HG03103 (cell line): Measurements from ENCODE around the gene SRY.
"Not testable (repeated sequence)": the region's sequence is repeated elsewhere in the genome, so short reads cannot be mapped to it uniquely, and the experiment has no call there.

Source experiments
- ATAC-seq: cut with Tn5 transposase; IDR thresholded peaks from one replicate; pipeline ENCODE4 v1.9.1; 2021; ENCODE audit warnings: low read depth; ENCODE audit not compliant: unreplicated experiment

The SRY gene

DNA sequence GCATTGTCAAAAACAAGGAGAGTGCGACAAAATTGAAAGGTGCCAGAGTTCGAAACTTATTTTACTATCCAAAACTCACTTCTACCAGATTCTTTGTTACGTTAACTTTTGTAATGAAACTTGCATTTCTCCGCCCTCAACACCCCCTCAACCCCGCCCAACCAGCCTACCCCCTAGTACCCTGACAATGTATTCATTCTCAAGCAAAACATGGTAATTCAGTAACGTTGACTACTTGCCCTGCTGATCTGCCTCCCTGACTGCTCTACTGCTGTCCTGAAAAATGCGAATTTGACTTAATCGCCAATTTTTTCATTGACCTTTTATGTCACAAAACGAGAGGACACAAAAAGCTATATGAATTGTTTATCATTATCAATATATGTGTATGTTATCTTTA lies at the start of gene SRY:
Gene SRY (minus strand): TSS at position 83 of the 400 bp plus-strand sequence. CDS start 79 bp downstream, at position 4.
- ATAC-seq = no peak

DNA sequence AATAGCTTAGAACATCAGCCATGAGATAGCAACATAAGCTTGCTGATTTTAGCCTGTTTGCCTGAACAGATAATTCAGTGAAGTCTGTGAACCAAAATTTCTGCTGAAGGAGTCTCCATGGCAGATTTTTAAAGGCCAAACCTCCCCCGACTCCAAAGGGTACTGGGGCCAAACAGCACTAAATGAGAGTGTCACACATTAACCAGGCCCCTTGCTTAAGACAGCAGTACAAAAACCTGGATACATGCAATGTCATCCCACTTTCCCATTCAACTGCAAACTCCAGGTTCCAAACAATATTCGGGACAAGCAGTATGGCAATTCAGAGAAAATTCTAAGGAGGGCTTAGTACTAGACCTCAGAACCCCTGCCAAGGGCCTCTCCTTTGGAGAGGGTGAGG lies 49.6 kb upstream of the SRY start:
- no peak for ATAC-seq

DNA sequence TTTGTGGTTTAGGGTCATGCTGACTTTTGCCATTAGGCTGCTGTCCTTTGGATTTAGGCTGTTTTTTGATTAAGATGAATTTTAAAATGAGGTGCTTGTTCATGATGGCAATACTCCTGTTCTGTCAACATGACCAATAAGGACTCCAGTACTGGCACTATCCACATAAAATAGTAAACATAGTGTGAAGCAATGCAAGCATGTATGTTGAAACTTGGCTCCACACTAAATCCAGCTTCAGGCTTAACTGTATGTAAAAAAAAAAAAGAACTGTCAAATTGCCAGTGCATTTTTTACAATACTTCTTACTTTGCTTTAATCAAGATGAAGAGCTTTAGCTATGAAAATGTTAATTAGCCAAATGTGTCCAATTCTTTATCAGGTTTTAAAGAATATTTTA lies 47.7 kb upstream of the SRY start:
- no peak for ATAC-seq

DNA sequence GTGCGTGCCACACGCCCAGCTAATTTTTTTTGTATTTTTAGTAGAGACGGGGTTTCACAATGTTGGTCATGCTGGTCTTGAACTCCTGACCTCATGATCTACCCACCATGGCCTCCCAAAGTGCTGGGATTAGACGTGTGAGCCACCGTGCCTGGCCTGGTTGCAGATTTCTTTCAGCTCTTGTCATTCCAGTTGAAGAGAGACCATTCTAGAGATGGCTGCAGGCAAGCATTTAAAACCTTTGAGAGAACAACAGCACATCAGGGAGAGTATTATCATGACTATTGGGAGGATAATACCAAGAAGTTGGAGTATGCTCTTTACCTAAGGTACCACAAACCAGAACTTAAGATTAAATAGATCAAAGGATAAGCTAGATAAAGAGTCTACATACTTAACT lies 41.0 kb upstream of the SRY start:
- ATAC-seq = no peak

DNA sequence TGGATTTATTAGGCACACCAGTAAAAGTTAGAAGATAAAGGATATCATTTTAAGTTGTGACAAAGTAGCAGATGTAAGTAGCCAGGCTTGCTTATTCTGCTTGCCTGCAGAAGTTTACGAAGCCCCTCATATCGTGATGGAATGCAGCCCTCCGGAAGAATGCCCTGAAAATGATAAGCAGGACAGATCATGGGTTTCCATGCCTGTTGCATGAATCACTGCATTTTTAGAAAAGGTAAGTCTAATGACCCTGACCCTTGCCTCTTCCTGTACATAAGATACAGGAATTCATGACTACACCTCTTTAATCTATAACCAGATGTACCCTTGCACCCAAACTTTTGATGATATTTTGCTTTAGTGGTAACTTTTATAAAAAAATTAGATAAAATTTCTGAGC lies 37.0 kb upstream of the SRY start:
- ATAC-seq = no peak

DNA sequence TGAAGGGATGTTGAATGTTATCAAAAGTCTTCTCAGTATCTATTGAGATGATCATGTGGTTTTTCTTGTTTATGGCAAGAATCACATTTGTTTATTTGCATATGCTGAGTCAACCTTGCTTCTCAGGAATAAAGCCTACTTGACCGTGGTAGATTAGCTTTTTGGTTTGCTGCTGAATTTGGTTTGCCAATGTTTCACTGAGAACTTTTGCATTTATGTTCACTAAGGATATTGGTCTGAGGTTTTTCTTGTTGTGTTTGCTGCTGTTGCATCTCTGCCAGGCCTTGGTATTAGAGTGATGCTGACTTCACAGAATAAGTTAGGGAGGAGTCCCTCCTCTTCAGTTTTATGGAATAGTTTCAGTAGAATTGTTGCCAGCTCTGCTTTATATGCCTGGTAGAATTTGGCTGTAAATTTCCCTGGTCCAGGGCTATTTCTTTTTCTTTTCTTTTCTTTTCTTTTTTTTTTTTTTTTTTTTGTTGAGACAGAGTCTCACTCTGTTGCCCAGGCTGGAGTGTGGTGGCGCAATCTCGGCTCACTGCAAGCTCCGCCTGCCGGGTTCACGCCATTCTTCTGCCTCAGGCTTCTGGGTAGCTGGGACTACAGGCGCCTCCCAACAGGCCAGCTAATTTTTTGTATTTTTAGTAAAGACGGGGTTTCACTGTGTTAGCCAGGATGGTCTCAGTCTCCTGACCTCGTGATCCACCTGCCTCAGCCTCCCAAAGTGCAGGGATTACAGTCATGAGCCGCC lies 29.8 kb upstream of the SRY start:
- ATAC-seq = not testable (repeated sequence)

DNA sequence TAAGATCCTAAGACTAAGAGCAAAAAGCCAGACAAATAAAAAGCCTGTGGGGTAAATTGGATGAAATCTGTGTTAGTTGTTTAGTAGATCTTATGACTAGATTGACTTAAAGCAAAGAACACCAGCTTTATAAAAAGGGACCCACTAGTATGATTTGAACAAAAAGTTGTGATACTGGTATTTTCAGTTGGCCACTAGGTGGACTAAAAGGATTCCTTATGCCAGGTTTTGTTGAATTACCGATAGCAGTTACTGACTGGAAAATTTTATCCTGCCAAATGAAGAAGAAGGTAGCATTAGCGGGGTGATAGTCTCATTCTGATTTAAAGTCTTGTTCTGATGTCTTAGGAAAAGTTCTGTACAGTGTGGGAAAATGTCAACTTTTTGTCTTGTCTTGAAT lies 12.8 kb upstream of the SRY start:
- no peak for ATAC-seq

DNA sequence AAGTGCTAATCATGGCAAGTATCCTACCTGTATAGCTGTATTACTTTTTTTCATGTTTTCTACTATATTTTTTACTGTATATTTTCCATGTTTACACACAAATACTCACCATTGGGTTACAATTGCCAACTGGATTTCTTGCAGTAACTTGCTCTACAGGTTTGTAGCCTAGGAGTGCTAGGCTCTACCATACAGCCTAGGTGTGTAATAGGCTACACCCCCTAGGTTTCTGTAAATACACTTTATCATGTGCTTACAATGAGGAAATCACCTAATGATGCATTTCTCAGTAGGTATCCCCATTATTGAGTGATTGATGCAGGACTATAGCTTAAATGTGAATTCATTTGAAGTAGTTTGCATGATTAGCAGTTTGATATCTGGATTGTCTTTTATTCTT lies 10.5 kb upstream of the SRY start:
- no peak for ATAC-seq

DNA sequence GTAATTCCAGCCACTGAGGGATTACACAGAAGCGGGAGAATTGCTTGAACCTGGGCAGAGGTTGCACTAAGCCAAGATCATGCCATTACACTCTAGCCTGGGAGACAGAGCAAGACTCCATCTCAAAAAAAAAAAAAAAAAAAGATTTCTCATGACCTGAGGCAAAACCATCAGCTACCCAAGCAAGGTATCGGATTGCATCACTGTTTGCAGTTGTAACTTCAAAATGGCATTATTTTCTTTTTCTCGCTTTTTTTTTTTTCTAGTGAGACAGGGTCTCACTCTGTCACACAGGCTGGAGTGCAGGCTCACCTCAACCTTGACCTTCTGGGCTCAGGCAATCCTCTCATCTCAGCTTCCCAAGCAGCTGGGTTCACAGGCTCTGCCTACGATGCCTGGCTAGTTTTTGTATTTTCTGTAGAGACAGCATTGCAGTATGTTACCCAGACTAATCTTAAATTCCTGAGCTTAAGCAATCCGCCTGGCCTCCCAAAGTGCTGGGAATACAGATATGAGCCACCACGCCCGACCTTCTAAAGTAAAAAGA lies 9.6 kb upstream of the SRY start:
- ATAC-seq = no peak

DNA sequence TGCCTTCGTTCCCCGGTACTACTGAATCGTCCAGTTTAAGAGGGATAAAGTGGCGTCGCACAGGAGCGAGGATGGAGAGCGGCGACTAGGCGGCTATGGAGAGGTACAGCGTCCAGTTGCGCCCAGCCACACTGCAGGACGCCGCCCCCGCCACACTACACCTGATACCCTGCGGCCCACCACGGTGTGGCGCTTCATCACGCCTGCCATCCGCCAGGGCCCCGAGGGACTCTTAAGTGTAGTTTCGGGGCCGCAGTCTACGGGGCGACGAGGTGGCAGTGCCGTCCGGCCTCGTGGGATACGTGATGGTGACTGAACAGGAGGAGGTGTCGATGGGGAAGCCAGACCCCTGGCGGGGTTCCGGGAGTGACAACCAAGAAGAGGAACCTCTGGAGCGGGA lies 2.3 kb upstream of the SRY start:
- ATAC-seq = no peak

DNA sequence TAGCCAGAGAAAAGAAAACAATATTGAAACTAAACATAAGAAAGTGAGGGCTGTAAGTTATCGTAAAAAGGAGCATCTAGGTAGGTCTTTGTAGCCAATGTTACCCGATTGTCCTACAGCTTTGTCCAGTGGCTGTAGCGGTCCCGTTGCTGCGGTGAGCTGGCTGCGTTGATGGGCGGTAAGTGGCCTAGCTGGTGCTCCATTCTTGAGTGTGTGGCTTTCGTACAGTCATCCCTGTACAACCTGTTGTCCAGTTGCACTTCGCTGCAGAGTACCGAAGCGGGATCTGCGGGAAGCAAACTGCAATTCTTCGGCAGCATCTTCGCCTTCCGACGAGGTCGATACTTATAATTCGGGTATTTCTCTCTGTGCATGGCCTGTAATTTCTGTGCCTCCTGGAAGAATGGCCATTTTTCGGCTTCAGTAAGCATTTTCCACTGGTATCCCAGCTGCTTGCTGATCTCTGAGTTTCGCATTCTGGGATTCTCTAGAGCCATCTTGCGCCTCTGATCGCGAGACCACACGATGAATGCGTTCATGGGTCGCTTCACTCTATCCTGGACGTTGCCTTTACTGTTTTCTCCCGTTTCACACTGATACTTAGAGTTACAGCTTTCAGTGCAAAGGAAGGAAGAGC lies 488 bp downstream of the SRY start:
- no peak for ATAC-seq
